ENCODE results near the gene EFCAB12.

- TF ChIP-seq CTCF (IDR thresholded peaks at IDR 0.05; ENCODE audit: insufficient read depth, low read length) (no peak), GABPA (IDR thresholded peaks at IDR 0.05; ENCODE audit: low read depth) (no peak), SPI1 (IDR thresholded peaks at IDR 0.05; ENCODE audit: borderline replicate concordance, low read depth) (no peak)
These were observed 41.5 kb downstream of the EFCAB12 start for GRCh38 chr3:129386984-129387383.
